Measurements from ENCODE around the gene GFRA4. TPM values are rescaled to one million over a fixed set of nuclear protein-coding genes. Genes with fewer than 3 reads are reported as not detected.
"Not testable (repeated sequence)": the region's sequence is repeated elsewhere in the genome, so short reads cannot be mapped to it uniquely, and the experiment has no call there.

Gene GFRA4
- total RNA-seq, 2 donors from 2014 or later = not detected

DNA sequence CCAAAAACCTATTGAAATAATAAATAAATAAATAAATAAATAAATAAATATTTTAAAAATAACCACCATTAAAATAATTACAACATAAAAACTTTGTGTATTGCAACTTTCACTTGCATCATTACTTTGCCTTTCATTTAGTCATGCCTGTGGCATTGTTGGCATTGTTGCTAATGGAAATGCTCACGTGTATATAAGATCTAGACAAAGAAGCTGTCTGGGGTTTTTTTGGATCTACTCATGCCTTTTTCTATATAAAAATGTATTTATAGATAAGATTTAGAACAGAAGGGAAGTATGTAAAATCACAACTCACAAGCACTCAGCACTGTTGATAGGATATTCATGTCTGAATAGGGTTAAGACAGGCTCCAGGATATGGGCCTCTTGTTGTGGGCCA, 27.9 kb downstream of the GFRA4 start:
- ATAC-seq = no peak
- no peak for DNase-seq
- intact Hi-C loops (cut with DNase I, micrococcal nuclease) = no loop called here

DNA sequence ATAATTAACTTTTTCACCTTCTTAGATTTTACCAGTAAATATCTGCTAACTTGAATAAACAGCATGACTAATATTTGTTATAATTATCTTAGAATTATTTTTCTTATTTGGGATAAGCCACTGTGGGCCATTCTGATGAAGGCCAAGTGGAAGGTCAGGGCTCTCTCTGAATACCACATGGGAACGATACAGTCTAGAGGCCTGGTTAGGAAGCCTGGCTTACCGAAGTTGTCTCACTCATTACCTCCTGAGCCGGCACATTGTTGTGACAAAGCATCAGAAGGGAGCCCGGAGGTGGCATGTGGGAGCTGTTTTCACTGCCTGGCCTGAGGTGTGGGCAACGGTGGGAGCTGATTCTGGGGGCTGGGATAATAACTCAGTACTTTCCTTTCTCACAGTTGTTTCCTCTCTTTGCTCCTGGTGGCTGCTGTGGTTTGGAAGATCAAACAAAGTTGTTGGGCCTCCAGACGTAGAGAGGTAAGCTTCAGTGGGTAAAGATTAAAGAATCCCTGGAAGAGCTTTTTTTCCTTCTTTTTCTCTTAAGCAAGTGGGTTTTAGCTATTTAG, 29.2 kb downstream of the GFRA4 start:
- no peak for ATAC-seq
- intact Hi-C loops (cut with DNase I, micrococcal nuclease) = no loop called here
- no peak for DNase-seq

DNA sequence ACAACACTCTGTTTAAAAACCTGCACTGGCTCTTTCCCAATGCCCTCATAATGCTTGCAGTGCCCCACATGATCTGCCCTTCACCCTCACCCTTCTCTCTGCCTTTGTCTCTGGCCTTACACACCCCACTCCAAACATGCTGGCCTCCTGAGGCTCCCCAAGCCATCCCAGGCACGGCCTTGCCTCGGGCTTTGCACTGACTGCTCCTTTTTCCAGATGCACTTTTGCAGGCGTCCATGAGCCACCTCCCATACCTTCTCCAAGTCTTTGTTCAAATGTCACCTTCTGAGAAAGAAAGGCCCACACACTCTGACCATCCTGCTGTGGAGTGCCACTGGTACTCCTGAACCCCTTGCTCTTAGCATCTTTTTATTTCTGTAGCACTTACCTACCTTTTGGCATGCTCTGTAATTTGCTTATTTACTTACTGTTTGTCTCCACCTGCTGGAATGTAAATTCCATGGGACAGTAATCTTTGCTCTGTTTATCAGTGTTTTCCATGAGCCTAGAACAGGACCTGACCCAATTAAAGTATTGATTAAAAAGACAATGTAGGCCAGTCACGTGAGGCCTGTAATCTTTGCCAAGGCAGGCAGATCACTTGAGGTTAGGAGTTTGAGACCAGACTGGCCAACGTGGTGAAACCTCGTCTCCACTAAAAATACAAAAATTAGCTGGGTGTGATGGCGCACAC, 30.7 kb downstream of the GFRA4 start:
- intact Hi-C loops (cut with DNase I, micrococcal nuclease) = no loop called here
- ATAC-seq (no peak), DNase-seq (no peak)

DNA sequence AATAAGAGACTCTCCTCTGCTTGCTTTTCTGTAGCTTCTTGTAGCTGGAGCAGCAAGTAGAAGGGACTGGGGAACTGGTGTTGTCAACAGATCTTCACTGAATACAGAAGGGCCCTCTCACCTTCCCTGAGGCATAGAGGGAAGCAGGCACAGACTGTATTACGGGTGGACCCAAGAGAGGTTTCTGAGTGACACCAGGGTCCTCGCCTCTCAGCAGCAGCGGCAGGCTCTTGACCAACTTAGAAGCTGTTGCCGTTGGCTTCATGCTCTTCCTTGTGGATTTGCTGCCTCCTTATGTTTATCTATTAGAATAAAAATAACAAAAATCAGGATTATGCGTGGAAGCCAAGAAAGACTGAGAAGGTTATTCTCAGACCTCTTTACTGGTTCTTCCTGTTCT, 31.7 kb downstream of the GFRA4 start:
- intact Hi-C loops (cut with DNase I, micrococcal nuclease) = no loop called here
- DNase-seq (no peak), ATAC-seq (no peak)

DNA sequence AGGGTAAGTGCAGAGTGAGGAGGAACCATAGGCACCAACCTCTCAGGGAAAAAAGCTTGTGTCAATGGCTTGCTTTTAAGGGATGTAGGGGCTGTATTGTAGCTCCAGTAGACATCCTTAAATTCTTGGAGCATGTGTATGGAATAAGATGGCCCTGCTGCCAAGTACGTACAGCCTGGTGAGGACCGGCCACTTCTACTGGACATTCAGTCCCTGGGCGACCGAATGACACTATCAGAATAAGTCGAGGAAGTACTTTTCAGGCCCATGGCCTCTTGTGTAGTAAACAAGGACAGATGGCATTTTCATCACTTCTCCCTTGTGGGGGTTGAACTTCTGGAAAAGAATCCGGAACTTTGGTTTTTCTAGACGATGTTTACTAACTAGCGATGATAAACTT, 32.8 kb downstream of the GFRA4 start:
- no peak for DNase-seq
- ATAC-seq = no peak
- intact Hi-C loops (cut with DNase I, micrococcal nuclease) = no loop called here

DNA sequence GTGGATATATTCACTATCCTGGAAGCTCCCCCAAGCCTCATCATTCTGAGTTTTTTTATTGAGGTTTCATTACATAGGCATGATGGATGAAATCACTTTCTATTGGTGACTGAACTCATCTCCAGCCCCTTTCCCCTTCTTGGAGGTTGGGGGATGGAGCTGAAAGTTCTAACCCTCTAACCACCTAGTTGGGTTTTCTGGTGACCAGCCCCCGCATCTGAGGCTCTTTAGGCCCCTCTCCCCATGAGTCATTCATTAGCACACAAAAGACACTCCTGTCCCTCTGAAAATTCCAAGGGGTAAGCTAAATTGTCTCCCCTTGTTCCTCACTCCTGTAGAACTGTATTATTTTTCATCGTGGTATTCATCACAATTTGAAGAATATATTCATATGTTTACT, 33.3 kb downstream of the GFRA4 start:
- ATAC-seq = no peak
- intact Hi-C loops (cut with DNase I, micrococcal nuclease) = no loop called here

DNA sequence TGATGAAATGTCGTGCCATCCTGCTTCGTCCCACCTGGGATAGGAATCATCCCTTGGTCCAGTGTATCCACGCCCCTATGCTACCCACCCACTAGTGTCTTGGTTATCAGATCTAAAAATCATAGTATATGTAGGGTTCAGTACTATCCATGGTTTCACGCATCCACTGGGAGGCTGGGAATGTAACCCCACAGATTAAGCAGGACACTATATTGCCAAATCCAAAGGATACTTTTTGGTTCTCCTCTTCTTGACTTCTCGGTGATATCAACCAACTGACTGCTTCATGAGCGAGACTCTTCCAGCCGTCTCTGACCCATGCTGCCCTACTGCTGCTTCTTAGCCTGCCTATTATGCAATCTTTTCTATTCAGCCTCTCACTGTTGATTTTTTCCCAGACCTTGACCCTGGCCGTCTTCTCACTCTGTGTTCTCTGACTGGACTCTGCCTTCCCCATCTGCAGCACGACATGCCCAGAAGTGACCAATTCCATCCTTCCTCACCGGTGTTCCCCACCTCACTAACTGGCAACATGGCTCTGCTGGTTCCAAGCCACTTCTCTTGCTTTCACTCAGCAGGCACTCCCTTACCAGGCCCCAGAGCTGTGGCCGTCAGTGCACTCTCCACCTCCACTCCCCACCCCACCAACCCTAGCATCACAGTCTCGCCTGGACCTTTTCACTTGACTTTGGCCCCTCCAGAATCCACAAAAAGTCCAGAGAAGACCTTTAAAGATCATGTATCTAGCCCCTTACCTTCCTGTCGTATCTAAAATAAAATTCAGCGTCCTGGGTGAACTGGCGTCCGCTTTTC, 34.5 kb downstream of the GFRA4 start:
- DNase-seq (no peak), ATAC-seq (no peak)
- intact Hi-C loops (cut with DNase I, micrococcal nuclease) = no loop called here

More for the DNA sequence above, 33.3 kb downstream of the GFRA4 start:
- no peak for DNase-seq

DNA sequence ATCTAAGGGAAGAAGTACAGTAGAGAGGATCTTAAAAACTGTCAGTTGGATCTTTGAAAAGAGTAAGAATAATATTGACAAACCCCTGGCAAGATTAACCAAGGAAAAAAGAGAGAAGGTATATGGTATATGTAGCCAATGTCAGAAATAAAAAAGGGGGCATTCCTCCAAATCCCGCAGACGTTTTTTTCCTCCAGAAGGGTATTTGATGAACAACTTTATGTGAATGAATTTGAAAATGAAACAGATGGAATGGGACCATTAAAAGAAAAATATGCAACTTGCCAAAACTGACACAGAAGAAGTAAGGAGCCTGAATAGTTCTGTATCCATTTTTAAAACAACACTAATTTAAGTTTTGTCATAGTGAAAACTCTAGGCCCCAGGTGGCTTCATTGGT, 35.7 kb downstream of the GFRA4 start:
- intact Hi-C loops (cut with DNase I, micrococcal nuclease) = no loop called here
- ATAC-seq (no peak), DNase-seq (no peak)

DNA sequence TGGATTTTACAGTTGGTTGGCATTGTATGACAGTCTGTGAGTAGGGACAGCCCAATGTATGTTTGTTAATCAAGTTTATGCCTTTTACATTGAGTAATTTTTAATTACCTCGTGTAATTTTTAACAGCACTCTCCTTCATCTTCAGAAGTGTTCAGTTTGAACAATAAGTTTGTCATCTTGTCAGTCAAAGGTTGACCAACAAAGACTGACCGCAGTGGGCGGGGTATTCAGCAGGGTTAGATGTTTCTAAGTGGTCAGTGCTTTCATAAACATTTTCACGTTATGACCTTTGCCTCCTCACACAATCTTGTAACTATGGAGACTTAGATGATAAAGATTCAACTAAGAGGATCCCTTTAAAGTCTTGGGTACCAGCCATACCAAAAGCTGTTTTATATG, 40.8 kb downstream of the GFRA4 start:
- intact Hi-C loops (cut with DNase I, micrococcal nuclease) = no loop called here
- no peak for ATAC-seq
- DNase-seq = no peak

DNA sequence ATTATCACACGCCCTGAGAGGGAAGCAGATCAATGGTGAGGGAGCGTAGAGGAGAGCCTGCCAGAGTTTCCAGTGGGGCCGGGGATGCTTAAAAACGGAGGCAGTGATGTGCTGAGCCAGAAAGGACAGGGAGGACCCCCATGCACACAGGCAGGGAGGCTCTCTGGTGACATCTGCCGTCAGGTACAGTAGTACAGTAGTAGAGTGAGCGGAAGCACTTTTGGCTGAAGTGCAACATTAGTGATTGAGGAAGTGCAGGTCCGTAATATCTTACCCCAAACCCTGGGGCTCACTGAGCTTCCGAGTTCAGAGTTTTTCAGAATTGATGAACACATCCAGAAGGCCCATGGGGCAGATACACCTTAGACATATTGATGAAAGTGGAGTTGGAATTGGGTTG, 42.1 kb downstream of the GFRA4 start:
- intact Hi-C loops (cut with DNase I, micrococcal nuclease) = no loop called here
- no peak for ATAC-seq
- no peak for DNase-seq

DNA sequence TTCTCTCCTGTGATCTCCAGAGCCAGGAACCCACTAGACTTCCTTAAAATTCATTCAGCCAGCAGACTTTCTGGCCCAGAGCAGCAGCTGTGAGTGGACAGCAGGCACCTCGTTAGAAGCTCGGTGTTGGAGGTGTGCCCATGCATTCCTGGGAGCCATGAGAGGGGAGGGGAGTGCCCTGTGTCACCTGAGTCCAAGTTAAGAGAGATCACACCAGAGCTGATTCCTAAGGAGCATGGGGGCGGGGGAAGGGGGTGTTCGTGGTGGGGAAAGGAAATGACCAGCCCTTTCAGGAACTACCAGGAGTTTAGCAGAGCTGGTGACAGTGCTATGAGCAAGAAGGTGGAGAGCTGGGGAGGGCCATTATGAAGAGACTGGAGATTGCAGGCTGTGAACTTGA, 46.9 kb downstream of the GFRA4 start:
- intact Hi-C loops (cut with DNase I, micrococcal nuclease) = no loop called here
- ATAC-seq (no peak), DNase-seq (no peak)

DNA sequence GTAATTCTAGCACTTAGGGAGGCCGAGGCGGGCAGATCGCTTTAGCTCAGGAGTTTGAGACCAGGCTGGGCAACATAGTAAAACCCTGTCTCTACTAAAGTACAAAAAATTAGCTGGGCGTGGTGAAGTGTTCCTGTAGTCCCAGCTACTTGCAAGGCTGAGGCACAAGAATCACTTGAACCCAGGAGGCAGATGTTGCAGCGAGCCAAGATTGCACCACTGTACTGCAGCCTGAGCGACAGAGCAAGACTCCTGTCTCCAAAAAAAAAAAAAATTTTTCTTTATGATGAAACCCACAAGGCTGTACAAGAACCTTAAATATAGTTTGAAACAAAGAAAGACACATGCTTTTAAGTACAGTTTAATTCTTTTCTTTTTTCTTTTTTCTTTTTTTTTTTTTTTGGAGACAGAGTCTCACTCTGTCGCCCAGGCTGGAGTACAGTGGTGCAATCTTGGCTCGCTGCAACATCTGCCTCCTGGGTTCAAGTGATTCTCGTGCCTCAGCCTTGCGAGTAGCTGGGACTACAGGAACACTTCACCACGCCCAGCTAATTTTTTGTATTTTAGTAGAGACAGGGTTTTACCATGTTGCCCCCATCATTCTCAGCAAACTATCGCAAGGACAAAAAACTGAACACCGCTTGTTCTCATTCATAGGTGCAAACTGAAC, 47.9 kb downstream of the GFRA4 start:
- intact Hi-C loops (cut with DNase I, micrococcal nuclease); ATAC-seq: not testable (repeated sequence)

DNA sequence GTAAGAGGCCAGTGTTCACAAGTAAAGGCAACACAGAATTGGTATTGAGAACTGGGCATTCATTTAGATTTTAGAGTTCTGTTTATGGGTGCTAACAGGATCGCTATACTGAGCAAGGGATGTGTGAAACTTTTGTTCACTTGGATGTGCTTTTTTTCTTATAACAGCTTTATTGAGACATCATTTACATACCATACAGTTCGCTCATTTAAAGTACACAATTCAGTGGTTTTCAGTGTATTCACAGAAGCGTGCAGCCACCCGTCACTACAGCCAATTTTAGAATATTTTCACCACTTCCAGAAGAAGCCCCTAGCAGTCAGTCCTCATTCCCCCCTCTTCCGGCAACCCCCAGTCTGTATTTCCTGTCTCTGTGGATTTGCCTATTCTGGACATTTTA, 48.7 kb downstream of the GFRA4 start:
- ATAC-seq (no peak), DNase-seq (no peak)
- intact Hi-C loops (cut with DNase I, micrococcal nuclease) = no loop called here

More for the DNA sequence above, 47.9 kb downstream of the GFRA4 start:
- DNase-seq = not testable (repeated sequence)

DNA sequence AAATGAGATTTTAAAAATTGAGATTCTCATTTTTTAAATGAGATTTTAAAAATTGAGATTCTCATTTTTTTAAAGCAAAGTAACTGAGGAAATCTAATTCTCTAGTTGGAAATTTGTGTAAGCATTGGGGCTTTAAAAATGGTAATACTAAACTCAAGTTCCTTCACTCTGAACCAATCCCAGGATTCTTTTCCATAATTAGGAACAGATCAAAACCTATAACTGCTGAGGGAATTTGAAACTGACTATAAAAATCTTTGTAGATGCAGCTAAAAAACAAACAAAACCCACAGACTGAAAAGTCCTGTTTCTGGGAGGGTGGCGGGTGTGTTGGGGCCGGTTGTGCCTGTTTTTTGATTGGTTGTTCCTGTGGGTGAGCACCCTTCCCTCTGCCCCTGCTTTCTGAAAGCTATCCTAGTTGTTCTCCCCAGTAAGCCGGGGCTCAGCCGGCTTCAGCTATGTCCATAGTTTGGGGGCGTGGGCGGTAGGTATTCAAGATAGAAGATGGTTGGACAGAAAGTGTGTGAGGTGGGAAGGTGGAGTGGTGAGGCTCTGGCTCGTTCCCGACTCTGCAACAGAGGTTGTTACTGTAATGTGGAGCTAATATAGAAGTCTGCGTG, 49.3 kb downstream of the GFRA4 start:
- ATAC-seq = no peak
- intact Hi-C loops (cut with DNase I, micrococcal nuclease) = no loop called here
- DNase-seq = no peak

DNA sequence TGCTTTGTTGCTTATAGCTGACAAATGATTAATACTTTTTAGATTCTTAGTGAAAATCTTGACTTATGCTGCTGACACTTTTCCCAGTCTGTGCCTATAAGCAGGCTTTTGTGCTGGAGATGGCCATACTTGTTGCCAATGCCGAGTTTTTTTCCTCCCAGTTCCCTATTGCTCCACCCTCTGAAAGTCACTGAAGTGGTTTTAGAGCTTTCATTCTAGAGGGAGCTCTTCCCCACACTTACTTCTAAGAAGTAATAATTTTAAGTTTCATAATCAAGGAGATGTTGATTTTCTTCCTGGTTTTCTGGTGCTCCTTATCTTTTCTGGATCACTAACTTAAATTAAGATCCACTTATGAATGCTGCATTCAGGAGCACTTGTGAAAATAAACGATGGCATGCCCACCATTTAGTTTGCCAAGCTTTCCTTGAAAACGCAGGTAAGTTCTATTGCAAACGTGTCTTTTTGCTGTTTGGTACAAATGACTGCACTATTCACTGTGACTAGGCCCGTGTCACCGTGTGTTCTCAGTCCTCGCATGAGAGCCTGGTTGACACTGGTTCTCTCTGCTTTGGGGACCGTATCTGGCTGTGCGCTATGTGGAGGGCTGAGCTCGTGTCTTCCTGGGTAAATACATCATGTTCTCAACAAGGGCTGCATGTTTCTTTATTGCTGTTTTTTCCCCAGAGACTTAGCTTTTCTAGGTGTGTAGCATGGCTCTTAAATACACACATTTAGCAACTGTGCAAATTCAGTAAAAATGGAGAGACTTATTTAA, 50.2 kb downstream of the GFRA4 start:
- DNase-seq (no peak), ATAC-seq (no peak)
- intact Hi-C loops (cut with DNase I, micrococcal nuclease) = no loop called here

DNA sequence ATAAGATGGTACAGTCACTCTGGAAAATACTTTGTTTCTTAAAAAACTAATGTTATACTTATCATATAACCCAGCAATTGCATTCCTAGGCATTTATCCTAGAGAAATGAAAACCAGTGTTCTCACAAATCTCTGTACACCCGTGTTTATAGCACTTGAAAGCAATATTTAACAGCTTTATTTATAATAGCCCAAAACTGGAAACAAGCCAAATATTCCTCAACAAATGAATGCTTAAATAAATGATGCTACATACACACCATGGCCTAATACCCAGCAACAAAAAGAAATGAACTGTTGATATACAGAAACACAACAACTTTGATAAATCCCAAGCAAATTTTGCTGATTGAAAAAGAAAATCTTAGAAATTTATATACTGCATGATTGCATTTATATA, 51.3 kb downstream of the GFRA4 start:
- intact Hi-C loops (cut with DNase I, micrococcal nuclease) = no loop called here
- no peak for ATAC-seq
- DNase-seq = no peak
